ENCODE results near the gene LGI2. TPM values are rescaled to one million over a fixed set of nuclear protein-coding genes. Genes with fewer than 3 reads are reported as not detected.
"Not testable (repeated sequence)": the region's sequence is repeated elsewhere in the genome, so short reads cannot be mapped to it uniquely, and the experiment has no call there.

The LGI2 gene
- total RNA-seq, 1 donor = not detected

- H3K4me3 ChIP-seq (ENCODE audit: low read depth, low read length) = no peak overlapping the region
- TF ChIP-seq CTCF (IDR thresholded peaks at IDR 0.05; ENCODE audit: insufficient read depth, low read depth, low read length) = no peak
- DNase-seq (ENCODE audit: low read depth) = no peak
Observed at GRCh38 chr4:25061602-25062001, 30.9 kb upstream of the LGI2 start.

GRCh38 chr4:25060963-25061340 lies 30.2 kb upstream of the LGI2 start:
- no peak for TF ChIP-seq CTCF (IDR thresholded peaks at IDR 0.05; ENCODE audit: insufficient read depth, low read depth, low read length)
- DNase-seq (ENCODE audit: low read depth) = peak; percentile 17

GRCh38 chr4:25060241-25060962 lies 29.7 kb upstream of the LGI2 start:
- peak; percentile 20 for DNase-seq (ENCODE audit: low read depth)
- no peak overlapping the region for H3K4me3 ChIP-seq (ENCODE audit: low read depth, low read length)
- TF ChIP-seq CTCF (IDR thresholded peaks at IDR 0.05; ENCODE audit: insufficient read depth, low read depth, low read length) = no peak

More at GRCh38 chr4:25060963-25061340, 30.2 kb upstream of the LGI2 start:
- H3K4me3 ChIP-seq (ENCODE audit: low read depth, low read length) = no peak overlapping the region

- TF ChIP-seq CTCF (IDR thresholded peaks at IDR 0.05; ENCODE audit: insufficient read depth, low read depth, low read length) = no peak
- DNase-seq (ENCODE audit: low read depth) = no peak
- no peak overlapping the region for H3K4me3 ChIP-seq (ENCODE audit: low read depth, low read length)
Observed at GRCh38 chr4:25059791-25060190, 29.0 kb upstream of the LGI2 start.

- DNase-seq (ENCODE audit: low read depth) = no peak
- no peak for TF ChIP-seq CTCF (IDR thresholded peaks at IDR 0.05; ENCODE audit: insufficient read depth, low read depth, low read length)
Observed at GRCh38 chr4:25058796-25059195, 28.1 kb upstream of the LGI2 start.

GRCh38 chr4:25057299-25057698 lies 26.6 kb upstream of the LGI2 start:
- no peak for TF ChIP-seq CTCF (IDR thresholded peaks at IDR 0.05; ENCODE audit: insufficient read depth, low read depth, low read length)
- DNase-seq (ENCODE audit: low read depth) = no peak

More at GRCh38 chr4:25058796-25059195, 28.1 kb upstream of the LGI2 start:
- no peak overlapping the region for H3K4me3 ChIP-seq (ENCODE audit: low read depth, low read length)

GRCh38 chr4:25052037-25052436 lies 21.3 kb upstream of the LGI2 start:
- DNase-seq (ENCODE audit: low read depth); H3K4me3 ChIP-seq (ENCODE audit: low read depth, low read length): not testable (repeated sequence)

More at GRCh38 chr4:25057299-25057698, 26.6 kb upstream of the LGI2 start:
- H3K4me3 ChIP-seq (ENCODE audit: low read depth, low read length) = no peak overlapping the region

Measured in fibroblast of villous mesenchyme (primary cell).